ENCODE results near the gene CPEB3. TPM values are rescaled to one million over a fixed set of nuclear protein-coding genes. Genes with fewer than 3 reads are reported as not detected.

CPEB3 gene
- total RNA-seq, 4 donors from 2014 or later = 9.9 to 15.2 (median 11.4) TPM

DNA sequence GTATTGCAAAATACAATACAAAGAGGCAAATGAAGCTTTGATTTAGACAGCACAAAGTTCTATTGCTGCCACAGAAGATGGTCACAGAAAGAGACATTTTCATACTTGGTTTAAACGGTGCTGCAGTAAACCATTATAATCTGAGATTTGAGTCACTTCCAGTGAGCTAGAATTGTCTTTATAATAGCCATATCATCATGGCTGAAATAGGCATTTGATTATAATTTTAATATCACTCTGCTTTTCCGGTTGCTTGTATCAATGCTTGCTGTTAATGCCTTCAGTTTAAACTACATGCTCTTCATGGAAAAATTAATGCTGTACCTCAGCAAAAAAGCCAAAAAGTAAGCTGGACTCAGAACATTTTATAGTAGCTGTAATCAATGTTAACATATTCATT lies 48.5 kb downstream of the CPEB3 start:
- Histone ChIP-seq H3K27me3 (no peaks in the 10 kb centered on the region), H3K4me1 (peaks cover 0 to 20% (median 4%) of the 10 kb centered on the region in 4 donors), H3K9me3 (no peaks in the 10 kb centered on the region), H3K36me3 (no peaks in the 10 kb centered on the region), H3K4me3 (peak overlapping the region in 1 of 4 donors; percentile 37), H3K27ac (no peak overlapping the region)
- no peak for DNase-seq
- TF ChIP-seq POLR2A (IDR thresholded peaks at IDR 0.05) = no peak
- TF ChIP-seq, protein P1, sequence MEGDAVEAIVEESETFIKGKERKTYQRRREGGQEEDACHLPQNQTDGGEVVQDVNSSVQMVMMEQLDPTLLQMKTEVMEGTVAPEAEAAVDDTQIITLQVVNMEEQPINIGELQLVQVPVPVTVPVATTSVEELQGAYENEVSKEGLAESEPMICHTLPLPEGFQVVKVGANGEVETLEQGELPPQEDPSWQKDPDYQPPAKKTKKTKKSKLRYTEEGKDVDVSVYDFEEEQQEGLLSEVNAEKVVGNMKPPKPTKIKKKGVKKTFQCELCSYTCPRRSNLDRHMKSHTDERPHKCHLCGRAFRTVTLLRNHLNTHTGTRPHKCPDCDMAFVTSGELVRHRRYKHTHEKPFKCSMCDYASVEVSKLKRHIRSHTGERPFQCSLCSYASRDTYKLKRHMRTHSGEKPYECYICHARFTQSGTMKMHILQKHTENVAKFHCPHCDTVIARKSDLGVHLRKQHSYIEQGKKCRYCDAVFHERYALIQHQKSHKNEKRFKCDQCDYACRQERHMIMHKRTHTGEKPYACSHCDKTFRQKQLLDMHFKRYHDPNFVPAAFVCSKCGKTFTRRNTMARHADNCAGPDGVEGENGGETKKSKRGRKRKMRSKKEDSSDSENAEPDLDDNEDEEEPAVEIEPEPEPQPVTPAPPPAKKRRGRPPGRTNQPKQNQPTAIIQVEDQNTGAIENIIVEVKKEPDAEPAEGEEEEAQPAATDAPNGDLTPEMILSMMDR (IDR thresholded peaks at IDR 0.05) = no peak

DNA sequence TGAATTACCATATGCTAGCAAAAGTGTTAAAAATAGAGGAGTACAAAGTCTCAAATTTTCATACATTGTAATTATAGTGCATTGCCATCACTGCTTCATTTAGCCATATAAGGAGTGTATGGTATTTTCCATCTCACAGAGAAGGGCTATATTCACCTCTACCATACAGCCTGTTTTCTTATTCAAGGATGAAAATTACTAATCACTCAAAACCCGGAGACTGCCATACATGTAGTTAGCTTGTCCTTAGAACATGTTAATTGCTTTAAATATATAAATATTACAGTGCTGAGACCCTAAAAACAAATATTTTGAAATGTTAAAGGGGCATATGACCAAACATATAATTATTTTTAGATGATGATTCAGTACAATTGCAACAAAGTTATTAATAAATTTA lies 49.4 kb downstream of the CPEB3 start:
- Histone ChIP-seq H3K36me3 (no peaks in the 10 kb centered on the region), H3K27me3 (no peaks in the 10 kb centered on the region), H3K9me3 (no peaks in the 10 kb centered on the region), H3K4me1 (peaks cover 0 to 23% (median 4%) of the 10 kb centered on the region in 4 donors), H3K4me3 (peak overlapping the region in 1 of 4 donors; percentile 86), H3K27ac (peak overlapping the region; percentile 74 to 89 (median 86))
- no peak for DNase-seq
- TF ChIP-seq, protein P1 (IDR thresholded peaks at IDR 0.05) = no peak
- no peak for TF ChIP-seq POLR2A (IDR thresholded peaks at IDR 0.05)

DNA sequence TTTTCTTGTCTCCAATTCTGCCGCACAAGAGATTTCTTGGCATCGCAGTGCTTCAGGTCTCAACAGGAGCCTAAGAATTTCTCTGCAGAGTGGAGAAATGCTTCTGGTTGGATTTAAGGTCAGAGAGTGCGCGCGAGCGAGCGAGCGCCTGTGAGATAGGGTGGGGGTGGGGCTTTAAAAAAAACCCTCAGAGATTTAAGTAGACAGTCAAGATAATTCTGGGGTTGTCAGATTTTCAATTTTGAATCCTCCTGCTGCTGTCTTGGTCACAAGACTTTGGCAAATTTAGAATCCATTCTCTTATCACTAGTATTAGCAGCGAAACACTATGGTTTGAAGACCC lies 49.7 kb downstream of the CPEB3 start:
- TF ChIP-seq POLR2A (IDR thresholded peaks at IDR 0.05) = no peak
- TF ChIP-seq, protein P1 (IDR thresholded peaks at IDR 0.05) = no peak
- Histone ChIP-seq H3K27ac (peak overlapping the region; percentile 74 to 89 (median 86)), H3K27me3 (no peaks in the 10 kb centered on the region), H3K36me3 (no peaks in the 10 kb centered on the region), H3K4me3 (peak overlapping the region; percentile 63 to 86 (median 76)), H3K4me1 (peaks cover 0 to 23% (median 4%) of the 10 kb centered on the region in 4 donors), H3K9me3 (no peaks in the 10 kb centered on the region)
- no peak for DNase-seq

DNA sequence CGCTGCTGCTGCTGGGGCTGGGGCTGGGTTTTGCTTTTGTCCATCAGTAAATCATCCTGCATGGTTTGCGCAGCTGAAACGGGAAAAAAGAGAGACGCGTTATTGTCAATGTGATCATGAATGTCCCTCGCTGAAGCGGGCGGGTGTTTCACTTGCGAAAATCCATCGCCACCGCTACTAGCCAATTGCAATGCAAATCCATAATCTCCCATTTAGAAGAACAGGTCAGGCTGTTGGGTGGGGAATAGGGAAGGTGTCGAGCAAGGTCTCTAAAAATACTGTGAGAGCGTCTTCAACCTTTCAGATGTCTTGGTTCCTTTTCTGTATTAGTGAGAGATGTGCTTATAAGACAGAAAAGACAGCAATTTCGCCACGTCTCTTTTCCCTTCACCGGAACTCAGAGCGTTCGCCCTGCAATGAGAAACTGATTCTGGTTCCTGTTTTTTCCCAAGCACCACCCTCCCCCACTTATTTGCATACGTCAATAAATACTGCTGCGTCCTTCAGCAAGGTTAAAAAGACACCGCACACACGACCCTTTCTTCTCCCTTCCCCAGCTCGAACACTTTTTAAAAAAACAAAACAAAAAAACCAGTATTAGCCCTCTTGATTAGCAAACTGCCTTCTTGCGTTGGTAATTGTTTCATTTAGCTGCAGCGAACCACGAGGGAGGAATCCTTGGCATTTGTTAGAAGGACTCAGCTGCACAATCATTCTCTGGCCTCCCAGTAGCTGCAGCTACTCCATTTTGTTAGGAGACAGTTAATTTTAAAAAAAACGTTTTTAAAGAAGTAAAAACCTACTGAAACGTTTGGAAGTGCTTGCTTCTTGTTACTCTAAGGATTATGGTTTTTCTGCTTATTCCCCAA lies 50.4 kb downstream of the CPEB3 start:
- TF ChIP-seq POLR2A (IDR thresholded peaks at IDR 0.05) = peak; percentile 85 to 86
- TF ChIP-seq, protein P1 (IDR thresholded peaks at IDR 0.05) = no peak
- DNase-seq = peak; percentile 52 to 87 (median 75)
- Histone ChIP-seq H3K4me3 (peak overlapping the region; percentile 63 to 86 (median 76)), H3K36me3 (no peaks in the 10 kb centered on the region), H3K9me3 (no peaks in the 10 kb centered on the region), H3K27ac (peak overlapping the region; percentile 74 to 89 (median 86)), H3K4me1 (peaks cover 0 to 23% (median 4%) of the 10 kb centered on the region in 4 donors), H3K27me3 (no peaks in the 10 kb centered on the region)

DNA sequence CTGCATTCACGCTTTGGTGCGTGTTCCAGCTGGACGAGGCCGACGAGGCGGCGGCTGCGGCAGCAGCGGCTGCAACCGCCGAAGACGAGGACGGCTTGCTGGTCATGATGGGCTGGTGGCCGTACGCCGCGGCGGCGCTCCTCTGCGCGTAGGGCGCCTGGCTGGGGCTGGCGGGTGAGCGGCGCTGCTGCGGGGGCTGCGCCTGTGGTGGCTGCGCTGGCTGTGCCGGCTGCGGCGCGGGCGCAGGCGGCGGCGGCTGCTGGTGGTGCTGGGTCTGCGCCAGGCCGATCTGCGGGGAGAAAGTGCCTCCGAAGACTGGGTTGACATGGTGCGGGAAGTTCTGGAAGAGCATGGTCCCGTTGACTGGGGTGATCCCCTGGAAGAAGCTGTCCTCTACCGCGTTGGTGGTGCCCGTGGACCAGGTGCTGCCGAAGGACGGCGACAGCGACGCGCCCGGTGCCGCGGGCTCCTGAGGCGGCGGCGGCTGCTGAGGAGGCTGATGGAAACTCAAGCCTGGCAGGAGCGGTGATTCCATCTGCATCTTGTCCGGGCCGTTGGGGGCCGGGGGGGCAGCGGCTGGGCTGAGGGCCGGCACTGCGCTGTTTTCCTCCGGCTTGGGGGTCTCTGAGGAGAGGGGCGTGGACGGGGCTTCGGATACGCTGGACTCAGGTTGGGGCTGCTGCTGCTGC lies 51.1 kb downstream of the CPEB3 start:
- H3K36me3 ChIP-seq = no peaks in the 10 kb centered on the region
- H3K27ac ChIP-seq = peak overlapping the region; percentile 74 to 89 (median 86)
- TF ChIP-seq, protein P1 (IDR thresholded peaks at IDR 0.05) = no peak
- no peak for TF ChIP-seq POLR2A (IDR thresholded peaks at IDR 0.05)
- H3K4me3 ChIP-seq = peak overlapping the region; percentile 63 to 86 (median 76)
- no peaks in the 10 kb centered on the region for H3K27me3 ChIP-seq
- peaks cover 0 to 23% (median 4%) of the 10 kb centered on the region in 4 donors for H3K4me1 ChIP-seq
- no peaks in the 10 kb centered on the region for H3K9me3 ChIP-seq
- DNase-seq = peak; percentile 33 to 73 (median 58)
